Activated CD4-positive, alpha-beta T cell treated with anti-CD3 and anti-CD28 coated beads for 24 hours (primary cell): ENCODE measurements around the gene PCDHB2.
"Not testable (repeated sequence)": the region's sequence is repeated elsewhere in the genome, so short reads cannot be mapped to it uniquely, and the experiment has no call there.

Experiments used
- DNase-seq, 2 donors: peaks; one replicate each; pipeline ENCODE4 v3.0.0-alpha.2; 2020; ENCODE audit warnings: low read depth in 2 of 2

PCDHB2 gene

DNA sequence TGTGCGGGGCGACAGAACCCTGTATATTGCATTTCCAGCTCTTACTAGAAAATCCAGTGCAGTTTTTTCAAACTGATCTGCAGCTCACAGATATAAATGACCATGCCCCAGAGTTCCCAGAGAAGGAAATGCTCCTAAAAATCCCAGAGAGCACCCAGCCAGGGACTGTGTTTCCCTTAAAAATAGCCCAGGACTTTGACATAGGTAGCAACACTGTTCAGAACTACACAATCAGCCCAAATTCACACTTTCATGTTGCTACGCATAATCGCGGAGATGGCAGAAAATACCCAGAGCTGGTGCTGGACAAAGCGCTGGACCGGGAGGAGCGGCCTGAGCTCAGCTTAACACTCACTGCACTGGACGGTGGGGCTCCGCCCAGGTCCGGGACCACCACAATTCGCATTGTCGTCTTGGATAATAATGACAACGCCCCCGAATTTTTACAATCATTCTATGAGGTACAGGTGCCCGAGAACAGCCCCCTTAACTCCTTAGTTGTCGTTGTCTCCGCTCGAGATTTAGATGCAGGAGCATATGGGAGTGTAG is 41.4 kb downstream of the PCDHB2 start:
- no peak for DNase-seq

DNA sequence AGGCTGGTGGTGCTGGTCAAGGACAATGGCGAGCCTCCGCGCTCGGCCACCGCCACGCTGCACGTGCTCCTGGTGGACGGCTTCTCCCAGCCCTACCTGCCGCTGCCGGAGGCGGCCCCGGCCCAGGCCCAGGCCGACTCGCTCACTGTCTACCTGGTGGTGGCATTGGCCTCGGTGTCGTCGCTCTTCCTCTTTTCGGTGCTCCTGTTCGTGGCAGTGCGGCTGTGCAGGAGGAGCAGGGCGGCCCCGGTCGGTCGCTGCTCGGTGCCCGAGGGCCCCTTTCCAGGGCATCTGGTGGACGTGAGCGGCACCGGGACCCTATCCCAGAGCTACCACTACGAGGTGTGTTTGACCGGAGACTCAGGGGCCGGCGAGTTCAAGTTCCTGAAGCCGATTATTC is 42.9 kb downstream of the PCDHB2 start:
- not testable (repeated sequence) for DNase-seq
